Measurements from ENCODE around the gene ME3.

- TF ChIP-seq YY1 (IDR thresholded peaks at IDR 0.05; ENCODE audit: extremely low read depth, insufficient replicate concordance, low read depth, low read length) (no peak), EZH2phosphoT487 (IDR thresholded peaks at IDR 0.05; ENCODE audit: borderline replicate concordance) (no peak), CTCF (IDR thresholded peaks at IDR 0.05 in 2 of 3, conservative IDR thresholded peaks at IDR 0.05 in 1 of 3; ENCODE audit: borderline replicate concordance in 1 of 3, insufficient read depth in 1 of 3, low read depth in 2 of 3, low read length in 2 of 3) (peak; percentile 93 to 100 (median 99)), POLR2AphosphoS5 (IDR thresholded peaks at IDR 0.05; ENCODE audit: low read depth, low read length) (no peak)
These were observed 64.1 kb downstream of the ME3 start for GRCh38 chr11:86608251-86608799.

All from HCT116 (cell line).